Activated CD4-positive, CD25-positive, alpha-beta regulatory T cell (primary cell): Measurements from ENCODE around the gene AFTPH.

ENCODE experiments used
- DNase-seq, 4 experiments: peaks; one replicate each; lab custom pipeline; 2025; lab: John Stamatoyannopoulos, UW

AFTPH gene

GRCh38 chr2:64632835-64633819, 109.0 kb downstream of the AFTPH start:
- no peak for DNase-seq

DNA sequence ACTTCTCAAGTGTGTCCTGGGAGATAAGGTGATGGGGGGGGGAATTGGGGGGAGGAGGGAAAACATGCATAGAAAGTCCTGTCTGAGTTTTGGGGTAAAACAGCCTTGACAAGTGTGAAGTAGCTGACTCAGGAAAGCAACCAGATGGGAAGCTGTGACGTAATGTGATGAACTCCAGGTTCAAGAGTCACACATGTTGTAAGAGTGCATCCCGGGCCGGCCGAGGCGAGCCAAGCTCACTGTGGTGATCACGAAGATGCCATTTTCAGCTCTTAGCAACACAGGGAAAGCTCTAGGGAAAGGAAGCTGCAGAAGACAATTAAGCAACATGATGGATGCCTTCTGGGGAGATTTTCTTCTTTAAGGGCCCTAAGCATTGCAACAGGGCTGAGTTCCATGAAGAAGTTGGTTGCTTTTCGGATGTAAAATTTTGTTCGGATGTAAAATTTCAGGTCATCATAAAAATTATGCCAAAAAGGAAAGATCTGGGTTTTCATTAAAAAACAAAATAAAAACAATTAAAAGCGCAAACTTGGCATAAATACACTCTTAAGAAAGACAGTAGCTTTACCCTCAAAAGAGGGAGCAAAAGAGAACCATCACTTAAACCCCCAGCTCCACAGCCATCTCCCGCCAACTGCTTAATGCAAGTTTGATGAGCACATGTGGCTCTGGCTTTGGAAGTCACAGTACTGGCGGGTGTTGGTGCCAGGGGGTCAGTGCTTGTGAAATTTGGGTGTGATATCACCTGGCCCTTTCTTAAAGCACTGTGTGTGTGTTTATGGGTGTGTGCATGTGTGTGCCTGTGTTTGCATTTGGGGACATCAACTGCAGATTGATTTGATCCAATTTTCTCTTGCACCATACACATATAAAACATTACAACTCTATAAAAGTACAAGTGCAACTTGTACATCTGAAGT, 110.5 kb downstream of the AFTPH start:
- DNase-seq = no peak

DNA sequence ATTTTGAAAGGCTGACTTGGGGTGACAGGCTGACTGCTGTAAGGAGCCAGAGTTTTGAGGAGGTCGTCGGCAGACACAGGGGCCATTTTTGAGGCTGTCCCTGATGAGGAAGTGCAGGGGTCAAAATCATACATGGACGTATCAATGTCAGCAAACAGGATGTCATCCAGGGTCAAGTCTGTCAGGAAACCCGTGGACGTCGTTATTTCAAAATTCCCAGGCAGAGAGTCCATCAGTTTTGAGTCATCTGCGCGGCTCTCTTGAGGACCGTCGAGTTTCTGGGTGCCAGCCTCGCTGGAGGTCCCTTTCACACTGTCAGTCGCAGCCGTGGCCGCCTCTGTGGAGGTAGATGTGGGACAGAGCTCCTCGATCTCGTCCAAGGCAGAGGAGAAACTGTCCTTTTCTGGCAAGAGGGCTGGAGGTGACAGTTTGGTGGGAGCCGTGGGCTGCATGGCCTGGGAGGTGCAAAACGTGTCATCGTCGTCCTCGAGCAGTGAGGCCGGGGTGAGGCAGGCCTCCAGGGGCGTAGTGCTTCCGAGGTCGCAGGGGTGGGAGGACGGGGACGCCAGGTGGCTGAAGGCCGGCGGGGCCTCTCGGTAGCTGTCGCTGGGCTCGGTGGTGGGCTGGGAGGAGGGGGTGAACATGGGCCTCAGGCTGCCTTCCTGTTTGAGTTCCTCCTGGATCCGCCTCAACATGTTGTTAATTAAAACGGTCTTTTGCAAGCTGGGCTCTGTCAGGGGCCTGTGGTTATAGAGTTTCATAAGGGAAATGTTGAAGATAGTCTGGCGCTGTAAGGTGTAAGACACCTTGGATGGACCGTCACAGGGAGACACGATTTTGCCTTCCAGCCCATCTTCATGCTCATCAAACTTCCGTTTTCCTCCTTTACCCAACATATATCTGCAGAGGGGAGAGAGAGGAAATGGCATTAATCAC, 112.1 kb downstream of the AFTPH start:
- no peak for DNase-seq

GRCh38 chr2:64637000-64637635, 113.0 kb downstream of the AFTPH start:
- DNase-seq = no peak

DNA sequence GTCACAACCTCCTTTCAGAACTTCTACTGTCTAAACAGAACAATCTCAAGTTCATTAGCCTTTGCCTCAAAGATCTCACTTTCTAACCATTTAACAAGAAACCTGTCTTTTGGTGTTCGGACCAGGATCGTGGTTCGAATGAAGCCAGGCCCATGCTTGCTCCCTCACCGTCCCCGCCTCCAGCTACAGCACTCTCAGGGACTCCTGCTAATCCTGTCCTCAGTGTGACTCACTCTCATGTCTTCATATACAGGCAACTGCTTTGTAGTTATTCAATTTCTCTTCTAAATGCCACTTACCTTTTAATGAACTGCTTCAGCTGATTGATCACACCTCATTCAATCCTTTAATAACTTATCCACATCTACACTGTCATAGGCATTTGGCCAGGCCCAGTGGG, 113.8 kb downstream of the AFTPH start:
- no peak for DNase-seq

DNA sequence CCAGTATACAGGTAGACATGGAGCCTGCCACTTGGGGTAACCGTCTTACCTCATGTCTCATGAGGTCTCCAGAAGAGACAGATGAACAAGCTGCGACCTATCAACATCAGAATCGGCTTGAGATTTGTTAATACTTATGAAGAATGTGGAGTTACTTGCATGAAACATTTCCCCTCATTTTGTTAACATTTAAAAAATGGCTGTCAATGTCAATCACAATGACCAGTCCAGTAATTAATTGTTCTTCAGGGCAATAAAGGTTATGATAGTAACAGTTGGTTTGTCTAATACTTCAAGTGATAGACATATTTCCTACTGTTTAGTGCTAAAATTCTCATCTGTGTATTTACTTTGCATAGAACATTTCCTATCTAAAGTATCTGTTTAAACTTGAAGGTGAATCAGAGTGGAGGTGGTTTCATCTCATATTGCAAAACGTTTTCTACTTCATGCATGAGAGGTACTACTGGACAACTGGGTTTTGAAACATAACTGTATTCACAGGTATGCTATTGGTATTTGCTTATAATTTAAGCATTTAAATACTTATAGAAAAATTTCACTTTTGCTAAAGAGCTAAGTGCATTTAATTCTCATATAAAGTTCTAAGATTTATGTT, 114.5 kb downstream of the AFTPH start:
- DNase-seq = no peak

DNA sequence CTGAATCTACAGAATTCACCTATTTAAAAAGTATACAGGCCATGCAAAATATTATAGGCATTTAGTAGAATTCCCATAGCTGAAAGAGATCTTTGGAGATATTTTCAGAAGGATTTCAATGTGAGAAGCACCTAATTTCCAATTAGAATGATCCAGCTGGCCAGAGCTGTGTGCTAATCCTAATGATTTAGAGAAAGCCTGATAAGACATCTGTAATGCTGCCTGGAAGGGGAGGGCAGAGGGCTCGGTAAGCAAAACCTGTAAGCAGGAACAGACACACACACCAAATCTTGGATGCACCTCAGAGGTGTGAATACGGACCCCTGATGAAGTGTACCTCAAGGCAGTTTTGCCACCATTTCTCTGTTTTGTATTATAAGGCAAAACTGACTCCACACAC, 115.6 kb downstream of the AFTPH start:
- DNase-seq = no peak

GRCh38 chr2:64640153-64641044, 116.3 kb downstream of the AFTPH start:
- DNase-seq = no peak

- no peak for DNase-seq
These were observed 117.5 kb downstream of the AFTPH start for GRCh38 chr2:64641599-64641998.
